Stimulated activated CD8-positive, alpha-beta memory T cell treated with anti-CD3 and anti-CD28 coated beads, Interleukin-4, amount 100 ng/mL, for 1 hour (primary cell): ENCODE data around the gene DNTTIP2.
"Not testable (repeated sequence)": the region's sequence is repeated elsewhere in the genome, so short reads cannot be mapped to it uniquely, and the experiment has no call there.

ENCODE experiments used
- DNase-seq, 2 donors: peaks; one replicate each; pipeline ENCODE4 v3.0.0-alpha.2; 2020; ENCODE audit warnings: low read depth in 2 of 2, low spot score in 1 of 2

DNTTIP2 gene

DNA sequence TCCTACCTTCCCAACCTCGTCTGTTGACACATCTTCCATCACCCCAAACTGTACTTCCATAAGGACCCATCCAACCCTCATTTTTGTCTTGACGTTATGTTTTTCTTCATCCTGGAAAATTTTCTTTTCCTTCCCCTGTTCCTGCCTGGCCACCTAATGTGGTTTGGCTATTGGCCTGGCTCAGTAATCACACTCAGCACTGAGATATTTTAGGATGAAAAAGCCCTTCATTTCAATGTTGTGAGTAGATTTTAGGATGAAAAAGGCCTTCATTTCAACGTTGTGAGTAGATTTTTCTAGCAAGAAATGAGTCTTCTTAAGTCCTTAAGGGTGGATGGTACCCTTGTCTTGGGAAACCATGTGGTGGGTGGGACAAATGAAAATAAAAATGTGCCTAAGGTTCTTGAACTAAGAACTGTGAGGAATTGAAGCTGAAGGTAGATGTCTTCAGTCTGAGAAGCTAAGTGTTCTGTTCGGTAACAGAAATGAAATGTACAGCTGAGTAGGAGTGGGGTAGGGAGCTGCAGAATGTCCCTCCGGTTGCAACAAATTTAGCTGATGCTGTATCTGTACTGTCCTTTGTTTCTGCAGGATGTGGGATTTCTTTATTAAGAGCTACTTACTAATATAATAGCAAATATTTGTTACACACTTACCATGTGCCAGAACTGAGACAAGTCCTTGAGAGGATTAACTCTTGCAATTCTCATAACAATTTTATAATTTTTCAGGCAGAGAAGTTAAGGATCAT lies 36.1 kb downstream of the DNTTIP2 start:
- DNase-seq = no peak

DNA sequence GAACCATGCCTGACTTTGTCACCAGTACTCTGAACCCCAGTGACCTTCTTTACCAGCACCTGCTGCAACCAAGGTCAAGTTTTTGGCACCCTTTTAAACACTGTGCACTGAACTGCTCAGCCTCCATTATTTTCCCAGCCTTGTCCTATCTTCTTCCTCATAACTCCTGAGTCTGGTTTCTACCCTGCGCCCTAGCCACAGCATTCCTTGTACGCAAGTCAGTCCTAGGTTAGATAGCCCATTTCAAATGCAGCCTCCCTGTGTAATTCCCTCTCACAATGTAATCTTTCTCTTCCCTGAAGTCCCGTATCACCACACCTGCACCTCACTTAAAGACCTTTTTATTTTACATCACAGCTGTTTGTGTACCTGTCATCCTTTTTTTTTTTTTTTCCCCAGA lies 37.2 kb downstream of the DNTTIP2 start:
- DNase-seq = no peak

DNA sequence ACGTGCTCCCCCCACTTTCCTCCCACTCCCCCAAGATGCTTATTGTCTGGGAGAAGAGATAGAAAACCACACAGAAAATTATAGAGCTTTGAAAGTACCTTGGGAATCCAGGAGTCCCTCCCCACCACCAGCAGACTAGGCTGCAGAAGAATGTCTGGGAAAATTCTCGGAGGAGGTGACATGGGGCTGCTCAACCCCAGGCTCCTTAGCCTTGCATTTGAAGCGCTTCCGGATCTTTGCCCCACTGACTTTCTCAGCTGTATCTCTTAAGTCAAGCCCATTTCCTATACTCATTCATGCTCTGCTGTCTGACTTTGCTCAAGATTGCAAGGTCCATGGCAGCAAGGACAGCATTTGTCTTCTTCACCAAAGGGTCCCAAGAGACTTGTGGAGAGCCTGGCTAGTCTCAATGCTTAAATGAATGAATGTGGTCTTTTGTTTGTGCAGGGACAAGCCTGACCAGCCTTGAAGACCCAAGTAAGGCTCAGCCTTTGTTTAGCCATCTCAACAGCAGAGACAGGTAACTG lies 38.0 kb downstream of the DNTTIP2 start:
- no peak for DNase-seq

DNA sequence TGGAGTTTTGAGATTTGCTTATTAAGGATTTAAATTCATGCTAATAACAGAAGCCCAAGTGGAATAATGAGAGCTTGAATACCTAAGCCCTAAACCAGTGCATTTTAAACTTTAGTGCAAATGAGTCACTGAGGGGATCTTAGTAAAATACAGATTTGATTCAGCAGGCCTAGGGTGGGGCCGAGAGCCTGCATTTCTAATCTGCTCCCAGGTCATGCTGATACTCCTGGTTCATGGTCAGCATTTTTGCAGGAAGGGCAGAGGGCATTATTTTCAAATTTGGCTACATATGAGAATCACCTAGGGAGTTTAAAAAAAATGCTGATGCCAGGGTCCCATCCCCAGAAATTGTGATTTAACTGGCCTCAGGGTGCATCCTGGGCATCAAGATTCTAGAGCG lies 39.3 kb downstream of the DNTTIP2 start:
- DNase-seq = no peak

DNA sequence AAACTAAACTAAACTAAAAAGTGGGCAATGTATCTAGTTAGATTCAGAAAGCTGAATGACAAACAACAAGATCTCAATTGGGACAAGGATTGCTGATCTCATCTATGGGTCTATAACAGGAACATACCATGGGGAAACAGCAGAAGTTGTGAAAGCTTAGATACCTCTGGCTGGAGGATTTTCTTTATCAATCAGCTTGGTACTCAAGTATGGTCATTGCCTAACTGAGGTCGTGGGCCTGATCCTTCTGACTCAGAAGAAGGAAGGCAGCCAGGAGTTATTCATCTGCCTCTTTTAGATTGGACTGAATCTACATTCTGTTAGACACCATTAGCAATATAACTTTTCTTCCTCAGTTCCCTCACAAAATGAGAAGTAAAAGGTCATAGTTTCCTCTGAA lies 39.7 kb downstream of the DNTTIP2 start:
- no peak for DNase-seq

DNA sequence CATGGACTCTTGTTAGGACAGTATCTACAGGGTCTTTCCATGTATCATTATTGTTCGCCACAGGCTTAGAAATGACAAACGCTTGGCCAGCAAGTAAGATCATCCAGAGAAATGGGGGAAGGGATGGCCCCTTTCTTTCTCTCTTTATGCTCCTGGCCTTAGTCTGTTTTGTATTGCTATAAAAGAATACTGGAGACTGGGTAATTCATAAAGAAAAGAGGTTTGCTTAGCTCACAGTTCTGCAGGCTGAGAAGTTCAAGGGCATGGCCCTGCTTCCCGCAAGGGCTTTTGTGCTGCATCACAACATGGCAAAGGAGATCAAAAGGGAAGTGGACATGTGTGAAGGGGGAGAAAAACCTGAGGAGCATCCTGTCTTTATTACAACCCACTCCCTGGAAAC lies 41.0 kb downstream of the DNTTIP2 start:
- DNase-seq = no peak

DNA sequence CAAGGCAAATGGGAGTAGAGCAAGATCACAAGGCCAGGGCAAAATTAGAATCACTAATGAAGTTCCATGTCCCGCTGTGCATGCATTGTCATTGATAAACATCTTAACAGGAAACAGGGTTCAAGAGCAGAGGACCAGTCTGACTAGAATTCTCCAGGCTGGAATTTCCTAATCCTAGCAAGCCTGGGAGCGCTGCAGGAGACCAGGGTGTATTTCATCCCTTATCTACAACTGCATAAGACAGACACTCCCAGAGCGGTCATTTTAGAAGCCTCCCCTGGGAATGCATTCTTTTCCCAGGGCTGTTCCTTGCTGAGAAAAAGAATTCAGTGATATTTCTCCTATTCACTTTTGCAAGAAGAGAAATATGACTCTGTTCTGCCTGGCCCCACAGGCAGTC lies 45.7 kb downstream of the DNTTIP2 start:
- not testable (repeated sequence) for DNase-seq

DNA sequence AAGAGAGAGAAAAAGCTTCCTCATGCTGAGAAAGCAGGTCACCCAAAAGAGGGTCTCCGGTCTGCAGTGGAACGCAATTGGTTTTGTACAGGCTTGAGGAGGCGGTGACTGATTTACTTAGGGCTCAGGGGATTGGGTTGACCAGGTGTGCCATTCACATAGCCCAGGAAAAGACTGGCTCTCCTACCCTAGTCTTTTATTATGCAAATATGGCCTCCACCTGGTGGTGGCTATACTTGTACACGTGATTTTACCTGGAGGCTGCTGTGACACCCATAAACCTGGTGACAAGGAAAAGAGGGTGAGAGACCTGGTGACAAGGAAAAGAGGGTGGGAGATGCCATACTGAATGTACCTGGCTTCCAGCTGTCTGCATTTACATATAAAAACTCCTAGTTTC lies 49.9 kb downstream of the DNTTIP2 start:
- no peak for DNase-seq

DNA sequence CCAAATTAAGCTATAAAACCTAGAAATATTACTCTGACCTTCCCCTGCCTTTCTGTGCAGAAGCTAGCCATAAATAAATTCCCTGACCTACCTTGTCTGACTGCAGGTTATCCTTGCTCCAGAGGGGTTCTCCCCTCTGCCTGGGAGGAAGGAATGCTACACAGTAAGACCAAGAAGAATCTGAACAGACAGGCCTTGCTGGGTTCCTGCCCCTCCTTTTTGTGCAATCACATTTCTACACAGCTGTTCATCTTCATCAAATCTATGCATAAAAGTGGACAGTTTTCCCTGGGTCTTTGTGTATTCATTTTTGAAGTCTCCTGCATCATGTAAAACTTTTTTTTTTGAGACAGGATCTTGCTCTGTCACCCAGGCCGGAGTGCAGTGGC lies 50.6 kb downstream of the DNTTIP2 start:
- no peak for DNase-seq

DNA sequence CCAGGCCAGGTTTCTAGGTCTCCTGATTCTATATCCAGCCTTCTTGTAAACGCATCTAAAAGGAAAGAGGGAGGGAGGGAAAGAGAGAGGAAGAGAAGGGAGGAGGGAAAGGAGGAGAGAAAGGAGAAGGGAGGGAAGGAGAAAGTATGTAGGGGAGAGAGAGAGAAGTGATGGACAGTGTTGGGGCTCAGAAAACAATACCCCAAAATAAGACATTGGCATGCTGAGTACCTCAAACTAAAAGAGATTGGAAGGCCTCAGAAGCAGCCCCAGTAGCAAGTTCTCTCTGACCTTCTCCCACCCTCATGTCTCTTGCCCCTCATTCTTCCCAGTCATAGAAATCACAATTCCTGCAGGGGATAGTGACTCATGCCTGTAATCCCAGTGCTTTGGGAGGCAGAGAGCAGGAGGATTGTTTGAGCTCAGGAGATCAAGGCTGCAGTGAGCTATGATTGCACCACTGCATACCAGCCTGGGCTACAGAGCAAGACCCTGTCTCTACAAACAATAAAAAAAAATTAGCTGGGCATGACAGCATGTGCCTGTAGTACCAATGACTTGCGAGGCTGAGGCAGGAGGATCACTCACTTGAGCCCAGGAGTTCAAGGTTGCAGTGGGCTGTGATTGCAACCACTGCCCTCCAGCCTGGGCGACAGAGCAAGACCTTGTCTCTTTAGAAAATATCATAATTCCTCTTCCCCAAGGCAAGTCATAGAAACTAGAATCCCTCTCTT lies 51.2 kb downstream of the DNTTIP2 start:
- DNase-seq = no peak

DNA sequence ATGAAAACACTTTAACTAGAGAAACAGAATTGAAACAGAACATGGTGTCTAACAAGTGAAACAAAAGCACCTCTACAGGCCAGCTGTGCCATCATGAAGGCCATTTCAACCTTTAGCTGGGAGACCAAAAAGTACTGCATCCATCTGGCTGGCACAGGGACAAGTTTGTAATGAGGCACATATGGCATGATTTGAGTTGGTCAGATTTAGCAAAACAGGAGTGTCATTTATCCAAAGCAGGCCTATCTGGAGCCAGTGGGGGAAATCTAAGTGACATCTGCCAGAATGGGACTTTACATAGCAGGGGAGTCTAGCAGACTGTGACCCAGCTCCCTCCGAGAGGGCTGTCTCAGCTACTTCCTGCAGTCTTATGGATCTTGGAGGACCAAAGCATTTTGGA lies 51.9 kb downstream of the DNTTIP2 start:
- DNase-seq = no peak

DNA sequence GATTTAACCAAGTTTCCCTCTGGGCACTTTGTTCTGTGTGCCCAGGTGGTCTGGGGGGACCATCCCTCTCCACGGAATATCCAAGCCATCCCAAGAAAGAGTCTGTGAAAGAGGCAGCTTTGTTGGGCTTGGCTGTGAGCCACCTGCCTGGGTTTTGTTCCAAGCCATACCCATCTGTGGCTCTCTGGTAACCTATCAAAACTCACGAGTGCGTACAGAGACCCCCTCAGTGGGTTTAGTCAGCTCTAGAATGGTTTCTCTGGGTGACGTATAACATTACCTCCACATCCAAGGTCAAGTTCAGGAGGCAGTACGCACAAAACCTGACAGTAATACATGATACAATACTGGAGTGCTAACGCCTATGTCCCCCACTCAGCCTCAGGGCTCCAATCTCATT lies 54.2 kb downstream of the DNTTIP2 start:
- no peak for DNase-seq

DNA sequence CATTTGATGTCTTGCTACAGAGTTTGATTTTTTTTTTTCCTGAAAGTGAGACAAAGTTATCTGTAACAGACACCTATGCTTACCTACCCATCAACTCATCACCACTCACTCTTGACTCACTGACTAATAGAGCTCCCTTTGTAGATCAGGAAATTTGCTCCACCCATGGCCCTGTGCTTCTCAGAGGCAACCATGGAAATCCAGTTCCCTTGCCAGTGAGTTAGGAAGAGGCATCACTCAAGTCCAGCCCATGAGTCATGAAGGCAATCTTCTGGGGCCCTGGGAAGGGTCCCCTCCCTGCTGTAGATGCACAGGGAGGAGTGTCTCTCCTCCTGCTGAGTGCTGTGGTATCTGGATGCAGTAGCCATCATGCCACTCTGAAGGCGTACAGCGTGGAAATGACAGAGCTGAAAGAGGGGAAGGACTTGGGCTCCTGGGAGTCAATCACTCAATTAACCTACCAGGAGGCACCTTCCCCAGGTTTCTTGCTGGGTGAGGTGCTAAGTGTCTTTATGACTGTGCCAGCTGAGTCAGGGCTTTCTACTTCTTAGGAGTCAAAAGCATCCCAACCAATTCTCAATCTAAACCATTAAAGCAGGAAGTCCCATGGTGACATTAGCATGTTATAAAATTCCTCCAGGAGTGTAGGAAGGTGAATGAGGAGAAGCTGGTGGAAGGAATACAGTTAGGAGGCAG lies 56.1 kb downstream of the DNTTIP2 start:
- no peak for DNase-seq

DNA sequence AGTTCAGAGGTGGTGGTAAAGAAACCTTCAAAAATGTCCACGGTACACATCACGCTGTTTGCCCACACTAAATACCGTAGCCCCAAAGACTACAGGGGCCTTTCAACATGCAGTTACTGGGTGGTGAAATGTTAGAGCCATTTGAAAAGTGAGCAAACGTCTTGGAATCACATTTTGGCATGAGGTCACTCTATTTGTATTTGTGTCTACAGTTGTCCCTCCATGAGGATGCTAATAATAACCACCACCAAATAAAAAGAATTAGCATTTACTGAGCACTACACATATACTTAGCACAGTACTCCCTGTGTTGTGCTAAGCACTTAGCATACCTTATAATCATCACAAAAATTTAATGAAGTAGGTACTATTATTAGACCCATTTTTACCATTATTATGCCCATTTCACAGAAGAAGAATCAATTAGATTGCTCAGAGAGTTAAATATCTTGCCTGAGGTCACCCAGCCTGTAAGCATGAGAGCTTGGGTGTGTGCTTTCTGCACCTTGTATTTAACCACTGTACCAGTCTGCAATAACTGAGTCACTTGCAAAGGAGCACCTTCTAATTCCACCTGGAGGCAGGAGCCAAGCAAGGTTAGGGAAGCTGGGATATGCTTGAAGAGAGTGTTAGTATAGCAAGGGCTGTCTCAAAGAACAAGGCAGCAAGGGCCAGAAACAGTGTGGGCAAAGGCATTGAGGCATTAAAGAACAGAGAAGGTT lies 57.4 kb downstream of the DNTTIP2 start:
- DNase-seq = no peak

DNA sequence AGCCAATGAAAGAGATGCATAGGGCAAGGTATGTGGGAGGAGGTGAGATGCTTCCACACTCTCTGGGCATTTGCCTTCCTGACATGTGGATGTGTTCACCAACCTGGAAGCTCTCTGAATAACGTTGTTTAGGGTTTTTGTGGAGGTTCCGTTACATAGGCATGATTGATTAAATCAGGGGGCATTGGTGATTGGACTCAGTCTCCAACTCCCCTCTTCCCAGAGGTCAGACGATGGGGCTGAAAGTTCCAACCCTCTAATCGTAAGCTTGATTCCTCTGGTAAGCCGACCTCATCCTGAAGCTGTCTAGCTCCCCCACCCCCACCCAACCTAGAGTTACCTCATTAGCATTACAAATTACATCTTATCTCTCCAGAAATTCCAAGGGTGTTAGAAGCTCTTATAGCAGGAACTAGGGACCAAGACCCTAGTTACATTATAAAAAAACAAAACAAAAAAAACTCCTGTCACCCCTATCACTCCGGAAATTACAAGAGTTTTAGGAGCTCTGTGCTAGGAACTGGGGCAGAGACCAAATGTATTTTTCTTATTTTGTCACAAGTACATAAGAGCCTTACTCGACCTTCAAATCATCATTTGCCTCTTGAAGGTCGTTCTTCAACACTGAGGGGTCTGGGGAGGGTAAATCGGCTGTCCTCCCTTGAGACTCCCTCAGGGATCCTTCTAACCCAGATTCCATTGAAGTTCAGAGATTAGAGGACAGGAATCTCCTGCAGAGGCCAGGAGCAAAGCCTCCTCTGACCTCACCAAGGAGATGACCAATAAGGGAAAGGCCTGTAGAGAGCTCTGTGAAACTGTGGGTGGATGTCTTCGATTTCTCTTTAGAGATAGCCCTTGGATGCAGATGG lies 58.2 kb downstream of the DNTTIP2 start:
- DNase-seq = no peak

DNA sequence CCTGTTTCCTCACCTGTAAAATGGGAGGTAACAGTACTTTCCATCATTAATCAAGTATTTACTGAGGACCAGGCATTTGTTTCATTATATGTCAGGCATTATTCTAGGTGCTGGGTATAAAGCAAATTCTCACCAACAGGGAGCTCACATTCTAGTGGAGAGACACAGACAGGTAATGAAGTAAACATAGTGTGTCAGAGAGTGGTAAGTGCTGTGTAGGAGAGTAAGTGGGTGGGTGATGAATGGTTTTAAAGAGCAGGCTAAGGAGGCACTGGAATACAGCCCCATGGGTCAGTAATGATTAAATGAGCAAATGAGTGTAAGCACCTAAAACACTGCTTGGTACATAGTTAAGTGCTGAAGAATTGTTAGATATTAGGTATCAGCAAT lies 60.4 kb downstream of the DNTTIP2 start:
- DNase-seq = no peak

DNA sequence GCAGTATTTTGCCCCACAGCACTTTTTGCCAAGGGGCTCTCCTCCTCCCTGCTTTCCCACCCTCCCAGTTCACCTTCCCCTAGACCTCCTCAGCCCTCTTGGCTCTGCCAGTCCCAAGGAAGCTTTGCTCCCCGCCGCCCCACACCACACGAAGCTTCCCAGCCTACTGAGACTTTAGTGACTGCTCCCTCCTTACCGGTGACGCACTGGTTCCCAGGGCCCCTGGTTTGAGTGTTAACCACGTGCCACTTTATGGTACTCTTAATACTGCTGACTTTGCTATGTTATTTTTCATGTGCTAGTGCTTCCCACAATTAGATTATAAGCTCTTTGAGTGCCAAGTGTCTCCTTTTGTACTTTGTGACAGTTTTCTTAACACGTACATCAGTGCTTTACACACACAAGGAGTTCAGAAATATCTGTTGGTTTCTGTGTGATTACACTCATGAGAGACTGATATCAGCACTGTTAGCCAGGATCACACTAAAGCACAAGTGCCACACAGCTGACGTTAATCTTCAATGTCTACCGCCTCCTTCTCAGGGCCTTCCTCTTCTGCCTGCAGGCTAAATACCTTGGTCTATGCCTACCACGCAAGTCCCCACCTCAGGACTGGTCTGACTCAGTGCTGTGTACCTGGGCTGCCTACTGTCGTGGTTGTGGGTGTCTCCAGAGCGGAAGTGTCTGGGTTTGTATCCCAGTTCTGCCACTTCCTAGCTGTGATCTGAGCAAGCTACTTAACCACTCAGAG lies 61.0 kb downstream of the DNTTIP2 start:
- DNase-seq = no peak

DNA sequence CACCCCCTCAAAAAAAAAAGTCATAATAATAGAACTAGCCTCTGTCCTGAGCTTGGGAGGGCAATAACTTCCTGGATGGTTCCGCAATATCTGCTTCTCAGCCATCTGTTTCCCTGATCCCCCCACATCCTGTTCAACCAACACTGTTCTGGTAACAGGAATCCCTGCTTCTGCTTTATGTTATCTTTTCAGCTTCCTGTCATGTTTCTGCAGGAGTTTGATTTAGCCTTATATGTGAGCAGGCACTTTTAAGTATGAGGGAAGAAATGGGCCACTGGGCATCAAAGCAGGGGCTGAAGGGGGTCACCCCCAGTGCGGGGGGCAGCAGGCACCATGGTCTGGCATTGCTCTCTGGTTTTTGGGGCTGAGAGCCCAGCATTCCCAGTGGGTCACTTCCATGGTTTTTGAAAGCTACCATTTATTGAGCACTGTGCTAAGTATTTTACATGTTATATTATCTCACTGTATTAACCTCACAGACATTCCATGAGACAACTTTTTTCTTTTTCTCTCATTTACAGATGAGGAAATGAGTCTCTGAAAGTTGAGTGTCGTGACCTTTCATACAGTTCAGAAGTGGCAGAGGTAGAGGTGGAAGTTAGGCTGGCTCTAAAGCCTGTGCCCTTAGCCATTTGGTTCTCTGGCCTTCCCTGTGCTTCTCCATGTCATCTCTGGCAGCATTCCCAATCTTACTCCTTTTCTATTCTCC lies 61.9 kb downstream of the DNTTIP2 start:
- no peak for DNase-seq
